ENCODE results near the gene EPHB4. TPM values are rescaled to one million over a fixed set of nuclear protein-coding genes. Genes with fewer than 3 reads are reported as not detected.
A peak's percentile ranks its signal among the peaks of the same experiment; 100 is the strongest.

Gene EPHB4
- total RNA-seq, 4 donors from 2014 or later: 19.0 to 55.6 (median 41.5) TPM

- WGBS, 2 donors (ENCODE audit: low coverage in 1 of 2): 10 to 11% methylated on average over 3 to 4 of the region's 37 CpGs
- Histone ChIP-seq H3K27ac (peak overlapping the region; percentile 51 to 90 (median 84)), H3K9me3 (no peaks in the 10 kb centered on the region), H3K4me3 (peak overlapping the region; percentile 32 to 45), H3K27me3 (no peaks in the 10 kb centered on the region), H3K4me1 (peaks cover 0 to 20% (median 6%) of the 10 kb centered on the region in 3 donors), H3K36me3 (no peaks in the 10 kb centered on the region)
- peak; percentile 96 for ATAC-seq
- peak; percentile 81 for TF ChIP-seq POLR2AphosphoS5 (IDR thresholded peaks at IDR 0.05)
- TF ChIP-seq POLR2A (IDR thresholded peaks at IDR 0.05): peak in 1 of 2 donors; percentile 23
- TF ChIP-seq EP300 (IDR thresholded peaks at IDR 0.05): no peak
- peak in 2 of 4 experiments; percentile 6 to 36 for TF ChIP-seq CTCF (IDR thresholded peaks at IDR 0.05)
Observed at GRCh38 chr7:100837099-100837836, 9.9 kb upstream of the EPHB4 start.

- peak overlapping the region; percentile 32 to 45 for H3K4me3 ChIP-seq
- WGBS, 2 donors (ENCODE audit: low coverage in 1 of 2): no CpG with 5 or more reads among the region's 6 CpGs
- H3K9me3 ChIP-seq: no peaks in the 10 kb centered on the region
- peak overlapping the region; percentile 51 to 90 (median 84) for H3K27ac ChIP-seq
- no peaks in the 10 kb centered on the region for H3K36me3 ChIP-seq
- H3K4me1 ChIP-seq: peaks cover 0 to 20% (median 6%) of the 10 kb centered on the region in 3 donors
- no peaks in the 10 kb centered on the region for H3K27me3 ChIP-seq
- TF ChIP-seq CTCF (IDR thresholded peaks at IDR 0.05) (no peak), POLR2A (IDR thresholded peaks at IDR 0.05) (no peak), EP300 (IDR thresholded peaks at IDR 0.05) (no peak), POLR2AphosphoS5 (IDR thresholded peaks at IDR 0.05) (no peak)
- ATAC-seq: no peak
Observed at GRCh38 chr7:100836812-100837098, 9.4 kb upstream of the EPHB4 start.

GRCh38 chr7:100835903-100836811 is 8.8 kb upstream of the EPHB4 start:
- Histone ChIP-seq H3K27ac (peak overlapping the region in 3 of 4 donors; percentile 83 to 90 (median 86)), H3K9me3 (no peaks in the 10 kb centered on the region), H3K4me3 (no peak overlapping the region), H3K36me3 (no peaks in the 10 kb centered on the region), H3K4me1 (peaks cover 0 to 20% (median 6%) of the 10 kb centered on the region in 3 donors), H3K27me3 (no peaks in the 10 kb centered on the region)
- peak; percentile 66 for ATAC-seq
- 17 to 21% methylated on average over 1 to 10 of the region's 17 CpGs for WGBS, 2 donors (ENCODE audit: low coverage in 1 of 2)
- TF ChIP-seq POLR2AphosphoS5 (IDR thresholded peaks at IDR 0.05) (no peak), POLR2A (IDR thresholded peaks at IDR 0.05) (no peak), EP300 (IDR thresholded peaks at IDR 0.05) (no peak), CTCF (IDR thresholded peaks at IDR 0.05) (no peak)

GRCh38 chr7:100832281-100832633 is 4.9 kb upstream of the EPHB4 start:
- no peaks in the 10 kb centered on the region for H3K9me3 ChIP-seq
- peaks cover 0 to 30% (median 11%) of the 10 kb centered on the region in 3 donors for H3K4me1 ChIP-seq
- H3K36me3 ChIP-seq: no peaks in the 10 kb centered on the region
- TF ChIP-seq POLR2A (IDR thresholded peaks at IDR 0.05): no peak
- TF ChIP-seq CTCF (IDR thresholded peaks at IDR 0.05): no peak
- TF ChIP-seq EP300 (IDR thresholded peaks at IDR 0.05): no peak
- no peak for TF ChIP-seq POLR2AphosphoS5 (IDR thresholded peaks at IDR 0.05)
- H3K4me3 ChIP-seq: no peak overlapping the region
- 82 to 88% methylated on average over 3 to 5 of the region's 5 CpGs for WGBS, 2 donors (ENCODE audit: low coverage in 1 of 2)
- H3K27ac ChIP-seq: no peak overlapping the region
- H3K27me3 ChIP-seq: no peaks in the 10 kb centered on the region
- no peak for ATAC-seq
